ENCODE data around the gene TMEM115.

Gene TMEM115, protein sequence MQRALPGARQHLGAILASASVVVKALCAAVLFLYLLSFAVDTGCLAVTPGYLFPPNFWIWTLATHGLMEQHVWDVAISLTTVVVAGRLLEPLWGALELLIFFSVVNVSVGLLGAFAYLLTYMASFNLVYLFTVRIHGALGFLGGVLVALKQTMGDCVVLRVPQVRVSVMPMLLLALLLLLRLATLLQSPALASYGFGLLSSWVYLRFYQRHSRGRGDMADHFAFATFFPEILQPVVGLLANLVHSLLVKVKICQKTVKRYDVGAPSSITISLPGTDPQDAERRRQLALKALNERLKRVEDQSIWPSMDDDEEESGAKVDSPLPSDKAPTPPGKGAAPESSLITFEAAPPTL

DNA sequence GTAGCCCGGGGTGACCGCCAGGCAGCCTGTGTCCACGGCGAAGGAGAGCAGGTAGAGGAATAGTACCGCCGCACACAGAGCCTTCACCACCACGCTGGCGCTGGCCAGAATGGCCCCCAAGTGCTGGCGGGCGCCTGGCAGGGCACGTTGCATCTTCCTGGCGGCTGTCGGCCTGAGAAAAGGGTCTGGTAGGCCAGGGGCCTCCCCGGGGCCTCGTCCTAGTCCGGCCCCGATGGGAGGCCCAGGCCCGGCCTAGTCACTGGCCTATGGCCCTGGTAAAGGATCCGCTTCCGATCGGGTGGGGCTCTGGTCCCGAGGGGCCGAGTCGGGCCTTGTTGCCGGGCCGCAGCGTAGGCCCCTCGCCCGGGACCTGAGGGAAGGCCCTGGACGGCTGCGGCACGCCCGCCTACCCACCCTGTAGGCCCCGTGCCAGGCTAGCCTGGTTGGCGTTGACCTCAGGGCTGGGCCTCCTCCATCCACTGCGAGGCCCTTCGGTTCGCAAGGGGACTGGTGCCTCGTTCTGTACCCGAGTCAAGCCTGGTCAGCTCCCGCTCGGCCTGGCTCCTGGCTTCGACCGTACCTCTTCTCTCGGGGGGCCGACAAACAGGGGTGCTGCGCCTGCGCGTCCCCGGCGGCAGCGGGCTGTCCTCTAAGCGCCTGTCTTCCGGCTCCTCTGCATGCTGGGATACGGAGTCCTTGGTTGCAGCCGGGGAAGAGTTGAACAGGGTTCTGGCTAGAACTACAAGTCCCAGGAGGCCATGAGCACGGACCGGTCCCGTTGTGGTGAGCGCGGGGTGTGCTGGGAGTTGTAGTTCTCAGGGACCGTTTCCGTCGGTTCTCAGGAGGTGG, at the start of gene TMEM115:
TMEM115 (minus strand) TSS at position 611 of the 849 bp plus-strand sequence; CDS start at position 153, 458 bp downstream.
- peaks cover 43% of the 10 kb centered on the region for H3K36me3 ChIP-seq
- H3K4me3 ChIP-seq (ENCODE audit: low read depth, low read length) = peak within 1 kb of the TSS; percentile 92

DNA sequence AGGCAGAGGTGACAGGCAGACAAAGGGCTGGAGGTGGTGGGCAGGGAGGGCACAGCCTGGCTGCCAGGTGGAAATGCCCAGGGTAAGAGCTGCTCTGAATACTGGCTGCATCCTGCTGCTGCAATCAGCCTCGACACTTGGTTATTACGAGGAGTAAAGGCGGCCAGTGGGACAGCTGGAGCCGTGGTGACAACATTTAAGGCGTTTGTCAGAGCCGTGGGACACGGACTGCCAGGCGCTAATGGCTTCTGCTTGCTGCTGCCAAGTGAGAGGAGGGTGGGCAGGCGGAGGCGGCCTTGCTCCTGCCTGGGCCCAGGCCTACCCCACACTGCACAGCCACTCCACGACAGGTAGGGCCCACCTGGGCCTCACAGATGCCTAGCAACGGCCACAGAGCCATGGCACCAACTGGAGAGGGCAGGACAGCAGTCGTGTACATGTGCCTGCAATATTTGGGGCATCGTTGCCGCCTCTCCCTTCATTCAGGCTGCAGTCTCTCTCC, 49.2 kb upstream of the TMEM115 start:
- TF ChIP-seq, protein P1, sequence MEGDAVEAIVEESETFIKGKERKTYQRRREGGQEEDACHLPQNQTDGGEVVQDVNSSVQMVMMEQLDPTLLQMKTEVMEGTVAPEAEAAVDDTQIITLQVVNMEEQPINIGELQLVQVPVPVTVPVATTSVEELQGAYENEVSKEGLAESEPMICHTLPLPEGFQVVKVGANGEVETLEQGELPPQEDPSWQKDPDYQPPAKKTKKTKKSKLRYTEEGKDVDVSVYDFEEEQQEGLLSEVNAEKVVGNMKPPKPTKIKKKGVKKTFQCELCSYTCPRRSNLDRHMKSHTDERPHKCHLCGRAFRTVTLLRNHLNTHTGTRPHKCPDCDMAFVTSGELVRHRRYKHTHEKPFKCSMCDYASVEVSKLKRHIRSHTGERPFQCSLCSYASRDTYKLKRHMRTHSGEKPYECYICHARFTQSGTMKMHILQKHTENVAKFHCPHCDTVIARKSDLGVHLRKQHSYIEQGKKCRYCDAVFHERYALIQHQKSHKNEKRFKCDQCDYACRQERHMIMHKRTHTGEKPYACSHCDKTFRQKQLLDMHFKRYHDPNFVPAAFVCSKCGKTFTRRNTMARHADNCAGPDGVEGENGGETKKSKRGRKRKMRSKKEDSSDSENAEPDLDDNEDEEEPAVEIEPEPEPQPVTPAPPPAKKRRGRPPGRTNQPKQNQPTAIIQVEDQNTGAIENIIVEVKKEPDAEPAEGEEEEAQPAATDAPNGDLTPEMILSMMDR (IDR thresholded peaks at IDR 0.05; ENCODE audit: low read depth, low read length) = no peak
- Histone ChIP-seq H3K9me3 (ENCODE audit: severe bottlenecking) (no peaks in the 10 kb centered on the region), H3K36me3 (no peaks in the 10 kb centered on the region), H3K4me3 (ENCODE audit: low read depth, low read length) (no peak overlapping the region), H3K27ac (no peak overlapping the region), H3K27me3 (ENCODE audit: insufficient read depth, low read depth, severe bottlenecking) (no peaks in the 10 kb centered on the region)
- DNase-seq = no peak

More for the DNA sequence above, at the start of gene TMEM115:
- TF ChIP-seq, protein P1 (IDR thresholded peaks at IDR 0.05; ENCODE audit: low read depth, low read length) = no peak
- no peaks in the 10 kb centered on the region for H3K9me3 ChIP-seq (ENCODE audit: severe bottlenecking)
- H3K27me3 ChIP-seq (ENCODE audit: insufficient read depth, low read depth, severe bottlenecking) = no peaks in the 10 kb centered on the region
- DNase-seq = peak; percentile 97
- H3K27ac ChIP-seq = peak within 1 kb of the TSS; percentile 84

DNA sequence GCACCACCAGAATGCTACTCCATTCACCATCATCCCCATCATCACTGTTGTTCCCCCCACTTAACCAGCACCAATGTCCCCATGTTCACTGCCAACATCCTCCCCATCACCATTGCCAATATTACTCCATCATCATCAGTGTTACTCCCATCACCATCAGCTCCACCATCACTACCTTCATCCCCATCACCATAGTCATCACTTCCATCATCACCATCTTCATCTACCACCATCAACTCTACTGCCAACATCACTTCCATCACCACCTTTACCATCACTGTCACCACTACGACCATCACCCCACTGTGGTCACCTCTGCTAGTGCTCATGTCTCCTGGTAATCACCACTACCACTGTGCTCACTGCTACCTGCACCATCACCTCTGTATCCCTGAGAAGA, 47.2 kb upstream of the TMEM115 start:
- Histone ChIP-seq H3K4me3 (ENCODE audit: low read depth, low read length) (no peak overlapping the region), H3K9me3 (ENCODE audit: severe bottlenecking) (no peaks in the 10 kb centered on the region), H3K36me3 (no peaks in the 10 kb centered on the region), H3K27me3 (ENCODE audit: insufficient read depth, low read depth, severe bottlenecking) (no peaks in the 10 kb centered on the region), H3K27ac (no peak overlapping the region)
- DNase-seq = no peak
- TF ChIP-seq, protein P1 (IDR thresholded peaks at IDR 0.05; ENCODE audit: low read depth, low read length) = no peak

DNA sequence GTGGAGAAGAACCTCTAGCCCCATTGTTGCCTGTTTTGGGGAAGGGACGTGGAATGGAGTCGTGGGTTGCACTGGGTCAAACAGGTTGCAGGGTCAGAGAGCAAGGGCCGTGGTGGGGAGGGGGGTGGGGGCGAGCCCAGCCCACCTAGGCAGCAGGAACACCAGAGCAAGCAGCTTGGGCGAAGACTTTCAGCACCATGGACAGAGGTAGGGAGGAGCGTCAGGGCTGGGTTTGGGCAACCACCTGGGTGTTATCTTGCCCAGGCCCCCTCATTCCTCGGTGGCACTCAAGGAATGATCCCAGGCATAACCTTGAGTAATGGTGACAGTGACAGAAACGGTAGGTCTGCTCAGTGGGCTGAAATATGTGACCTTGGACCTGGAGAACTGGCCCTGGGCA, 45.9 kb upstream of the TMEM115 start:
- no peak overlapping the region for H3K27ac ChIP-seq
- H3K4me3 ChIP-seq (ENCODE audit: low read depth, low read length) = no peak overlapping the region
- DNase-seq = no peak
- no peaks in the 10 kb centered on the region for H3K9me3 ChIP-seq (ENCODE audit: severe bottlenecking)
- H3K27me3 ChIP-seq (ENCODE audit: insufficient read depth, low read depth, severe bottlenecking) = no peaks in the 10 kb centered on the region
- TF ChIP-seq, protein P1 (IDR thresholded peaks at IDR 0.05; ENCODE audit: low read depth, low read length) = no peak
- no peaks in the 10 kb centered on the region for H3K36me3 ChIP-seq

DNA sequence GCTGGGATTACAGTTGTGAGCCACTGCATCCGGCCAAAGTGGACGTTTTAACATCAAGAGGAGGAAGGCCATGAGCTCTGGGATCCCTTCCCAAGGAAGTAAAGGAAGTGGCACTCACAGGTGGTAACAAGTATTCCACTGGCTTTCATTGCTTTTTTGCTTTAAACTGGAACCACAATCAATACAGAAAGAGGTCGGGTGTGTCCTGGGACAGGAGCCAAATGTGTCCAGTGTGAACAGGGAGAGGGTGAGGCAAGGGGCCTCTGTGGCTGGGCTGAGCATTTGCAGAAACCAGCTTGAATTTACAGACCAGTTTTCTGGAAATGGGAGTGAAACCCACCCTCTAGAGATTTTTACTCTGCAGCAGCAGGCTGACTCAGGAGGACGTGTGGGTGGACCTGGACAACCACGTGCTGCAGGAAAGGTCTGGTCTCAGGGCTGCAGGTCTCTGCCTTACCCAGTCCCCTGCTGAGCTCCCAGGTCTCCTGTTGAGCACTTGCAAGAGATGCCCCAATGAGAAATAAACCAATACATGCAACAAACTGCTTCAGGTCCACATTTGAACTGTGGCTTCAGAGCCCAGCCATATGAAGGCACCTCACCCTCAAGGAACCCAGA, 42.8 kb upstream of the TMEM115 start:
- Histone ChIP-seq H3K4me3 (ENCODE audit: low read depth, low read length) (no peak overlapping the region), H3K36me3 (no peaks in the 10 kb centered on the region), H3K27me3 (ENCODE audit: insufficient read depth, low read depth, severe bottlenecking) (no peaks in the 10 kb centered on the region), H3K27ac (no peak overlapping the region), H3K9me3 (ENCODE audit: severe bottlenecking) (no peaks in the 10 kb centered on the region)
- TF ChIP-seq, protein P1 (IDR thresholded peaks at IDR 0.05; ENCODE audit: low read depth, low read length) = no peak
- DNase-seq = no peak
